ENCODE results near the gene TXNDC2.

The TXNDC2 gene

DNA sequence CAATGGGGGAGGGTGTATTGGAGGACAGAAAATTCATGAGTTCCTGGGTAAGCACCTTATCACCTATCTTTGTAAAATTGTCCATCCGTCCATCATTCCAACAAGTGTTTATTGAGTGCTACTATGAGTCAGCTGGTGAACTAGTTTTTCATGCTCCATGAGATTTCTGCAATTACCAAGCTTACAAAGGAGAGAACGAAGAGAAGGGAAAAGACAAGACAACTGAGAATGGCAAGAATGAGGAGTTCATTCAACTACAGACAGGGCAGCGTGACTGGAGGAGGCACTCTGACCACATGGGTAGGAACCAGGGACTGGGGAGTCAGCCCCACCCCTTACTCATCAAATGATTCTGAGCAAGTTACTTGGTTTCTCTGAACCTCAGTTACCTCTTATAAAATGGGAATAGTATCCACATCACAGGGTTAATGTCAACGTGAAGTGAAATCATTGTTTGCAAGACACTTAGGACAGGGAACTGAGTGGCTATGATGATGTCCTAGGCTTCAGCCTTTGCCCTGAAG, 18.6 kb upstream of the TXNDC2 start:
- FAIRE-seq: no peak

DNA sequence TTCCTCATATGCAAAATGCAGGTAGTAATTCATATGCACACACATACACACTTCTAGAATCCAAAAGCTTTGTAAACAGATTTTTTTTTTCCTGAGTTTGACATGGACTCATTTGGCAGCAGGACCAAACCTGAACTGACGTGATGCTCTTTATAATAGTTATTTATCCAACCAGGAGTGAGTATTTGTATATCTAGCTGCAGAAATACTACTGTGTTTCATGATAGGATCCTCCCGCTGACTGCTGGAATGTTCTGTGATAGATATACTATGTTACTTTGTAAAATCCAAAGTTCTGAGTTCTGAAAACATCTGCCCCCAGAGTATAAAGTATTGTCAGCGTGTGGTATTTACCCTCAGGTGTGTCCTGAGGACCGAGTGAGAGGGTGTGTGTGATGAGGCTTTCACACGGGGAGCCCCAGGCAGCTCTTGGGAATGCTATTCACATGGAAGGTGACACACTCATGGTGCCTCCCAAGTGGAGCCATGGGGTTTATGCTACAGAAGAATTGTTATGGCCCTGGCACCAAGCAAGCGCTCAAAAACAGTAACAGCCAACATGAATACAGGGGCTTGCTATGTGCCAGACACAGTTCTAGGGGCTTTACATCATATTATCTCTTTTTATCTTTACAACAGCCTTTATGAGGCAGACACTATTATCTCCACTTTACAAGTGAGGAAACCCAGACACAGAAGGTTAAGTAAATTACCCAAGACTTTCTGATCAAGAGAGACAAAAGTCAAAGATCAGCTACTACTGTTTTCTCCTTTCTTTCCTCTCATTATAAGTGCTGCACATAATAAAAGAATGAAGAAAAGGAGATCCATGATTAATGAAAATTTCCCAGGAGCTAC, 16.7 kb upstream of the TXNDC2 start:
- no peak for FAIRE-seq
- TF ChIP-seq POLR2A (IDR thresholded peaks at IDR 0.05; ENCODE audit: low read depth, low read length): no peak
- DNase-seq (ENCODE audit: insufficient read length, low spot score): no peak

More for the DNA sequence above, 18.6 kb upstream of the TXNDC2 start:
- DNase-seq (ENCODE audit: insufficient read length, low spot score): no peak
- no peak for TF ChIP-seq POLR2A (IDR thresholded peaks at IDR 0.05; ENCODE audit: low read depth, low read length)

DNA sequence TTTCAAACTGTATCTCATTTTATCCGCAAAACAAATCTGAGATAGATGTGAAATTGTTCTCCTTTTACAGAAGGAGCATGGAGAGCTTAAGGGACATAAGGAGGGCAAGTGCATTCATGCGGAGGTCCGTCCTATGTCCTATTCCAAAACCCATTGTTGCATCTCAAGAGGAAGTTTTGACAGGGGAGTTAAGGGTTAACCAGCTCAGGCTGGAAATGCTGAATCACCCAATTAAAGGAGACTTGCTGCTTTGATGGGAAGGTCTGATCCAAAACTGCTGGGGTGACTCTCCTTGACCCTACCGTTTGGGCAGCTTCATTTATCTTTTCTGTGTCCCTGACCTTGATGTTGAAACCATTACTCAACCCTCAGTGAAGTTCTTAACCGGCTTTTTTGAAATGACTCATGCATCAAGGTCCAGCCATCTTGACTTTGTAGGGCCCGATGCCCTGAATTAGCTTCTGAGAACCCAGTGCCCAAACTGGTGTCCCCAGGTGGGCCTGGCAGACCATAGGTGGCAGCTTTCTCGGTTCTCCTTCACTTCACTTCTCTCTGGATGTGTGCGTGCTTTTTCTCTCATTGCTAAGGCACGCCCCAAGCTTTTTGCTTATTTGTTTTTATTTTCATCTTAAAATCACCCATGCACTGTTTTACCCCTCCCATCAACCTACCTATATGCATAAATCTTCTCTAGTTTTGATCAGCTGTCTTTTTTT, 15.9 kb upstream of the TXNDC2 start:
- no peak for TF ChIP-seq POLR2A (IDR thresholded peaks at IDR 0.05; ENCODE audit: low read depth, low read length)
- DNase-seq (ENCODE audit: insufficient read length, low spot score) (peak; percentile 43), FAIRE-seq (peak; percentile 80)

GRCh38 chr18:9870431-9871008, 15.3 kb upstream of the TXNDC2 start:
- FAIRE-seq: no peak
- no peak for DNase-seq (ENCODE audit: insufficient read length, low spot score)
- TF ChIP-seq POLR2A (IDR thresholded peaks at IDR 0.05; ENCODE audit: low read depth, low read length): no peak

DNA sequence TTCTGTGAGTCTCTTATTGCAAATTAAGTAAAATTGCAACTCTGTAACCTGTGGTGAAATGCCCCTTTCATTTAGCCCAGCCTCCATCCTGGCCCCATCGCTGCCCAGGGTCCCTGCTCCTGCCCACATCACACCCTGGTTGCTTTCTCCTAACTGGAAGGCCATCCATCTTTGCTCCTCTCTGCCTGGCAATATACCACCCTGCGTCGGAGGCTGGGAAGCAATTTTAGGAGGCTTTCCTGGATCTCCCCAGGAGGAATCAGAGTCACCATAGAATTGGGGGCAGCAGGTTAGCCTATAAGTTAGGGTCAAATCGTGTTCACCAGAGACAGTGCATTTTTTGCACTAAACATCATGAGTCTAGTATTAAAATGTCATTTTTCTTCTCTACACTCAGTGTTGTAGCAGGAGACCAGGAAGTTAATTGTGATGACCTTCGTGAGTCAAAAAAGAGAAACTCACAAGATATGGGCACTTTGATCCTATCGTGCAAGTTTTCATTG, 14.5 kb upstream of the TXNDC2 start:
- DNase-seq (ENCODE audit: insufficient read length, low spot score) (no peak), FAIRE-seq (no peak)
- TF ChIP-seq POLR2A (IDR thresholded peaks at IDR 0.05; ENCODE audit: low read depth, low read length): no peak

GRCh38 chr18:9872823-9873222, 12.9 kb upstream of the TXNDC2 start:
- TF ChIP-seq POLR2A (IDR thresholded peaks at IDR 0.05; ENCODE audit: low read depth, low read length): no peak
- FAIRE-seq (no peak), DNase-seq (ENCODE audit: insufficient read length, low spot score) (no peak)

- TF ChIP-seq POLR2A (IDR thresholded peaks at IDR 0.05; ENCODE audit: low read depth, low read length): no peak
- DNase-seq (ENCODE audit: insufficient read length, low spot score) (no peak), FAIRE-seq (no peak)
Measured at GRCh38 chr18:9874728-9875127, 11.0 kb upstream of the TXNDC2 start.

GRCh38 chr18:9876212-9876866, 9.4 kb upstream of the TXNDC2 start:
- DNase-seq (ENCODE audit: insufficient read length, low spot score) (no peak), FAIRE-seq (peak; percentile 85)
- TF ChIP-seq POLR2A (IDR thresholded peaks at IDR 0.05; ENCODE audit: low read depth, low read length): no peak

DNA sequence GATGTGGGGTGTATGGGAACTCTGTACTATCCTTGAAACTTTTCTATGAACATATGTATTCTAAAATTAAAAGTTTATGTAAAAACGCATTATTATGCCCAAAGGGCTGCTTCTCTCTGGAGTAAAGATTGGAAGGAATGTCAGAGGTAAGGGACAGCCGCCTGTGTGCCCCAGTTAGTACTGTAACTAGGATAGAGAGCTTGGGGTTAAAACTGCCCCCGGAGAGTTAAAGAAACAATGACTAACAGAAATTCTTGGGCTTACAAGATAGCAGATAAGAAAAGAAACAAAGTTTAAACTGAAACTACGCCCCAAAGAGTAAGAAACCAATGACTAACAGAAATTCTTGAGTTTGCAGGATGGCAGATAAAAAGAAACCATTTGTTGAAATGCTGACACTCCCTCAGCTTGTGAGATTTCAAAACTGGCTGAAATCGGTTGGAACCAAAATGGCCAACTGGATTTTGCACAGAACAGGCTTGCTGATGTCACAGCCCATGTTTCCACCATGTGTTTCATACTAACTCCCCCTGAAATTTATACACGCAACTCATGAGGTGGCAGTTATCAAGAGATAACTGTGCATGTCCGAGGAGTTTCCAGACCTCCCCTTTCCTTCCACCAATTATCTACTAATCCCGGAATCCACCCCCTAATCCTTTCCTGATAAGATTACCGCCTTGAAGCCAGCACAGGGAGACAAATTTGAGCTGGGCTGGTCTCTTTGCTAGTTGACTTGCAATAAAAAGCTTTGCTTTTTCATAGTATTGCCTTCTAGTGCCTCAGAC, 8.7 kb upstream of the TXNDC2 start:
- DNase-seq (ENCODE audit: insufficient read length, low spot score): peak; percentile 29
- no peak for TF ChIP-seq POLR2A (IDR thresholded peaks at IDR 0.05; ENCODE audit: low read depth, low read length)
- peak; percentile 98 for FAIRE-seq

DNA sequence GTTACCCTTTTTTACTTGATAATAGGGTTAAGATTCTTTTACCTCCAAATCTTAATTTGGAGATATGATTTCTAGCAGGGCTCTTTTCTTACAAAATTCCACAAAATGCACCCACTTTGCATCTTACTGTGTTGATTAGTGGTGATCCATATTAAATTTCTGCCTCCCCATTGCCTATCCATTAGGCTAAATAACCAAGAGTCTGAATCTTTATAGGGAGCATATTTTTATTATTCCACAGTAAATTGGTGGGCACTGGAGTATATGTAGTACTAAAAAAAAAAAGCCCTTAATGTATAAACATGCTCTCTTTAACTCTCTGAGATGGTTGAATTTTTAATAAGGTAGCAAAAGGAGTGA, 8.1 kb upstream of the TXNDC2 start:
- no peak for TF ChIP-seq POLR2A (IDR thresholded peaks at IDR 0.05; ENCODE audit: low read depth, low read length)
- DNase-seq (ENCODE audit: insufficient read length, low spot score) (no peak), FAIRE-seq (no peak)

DNA sequence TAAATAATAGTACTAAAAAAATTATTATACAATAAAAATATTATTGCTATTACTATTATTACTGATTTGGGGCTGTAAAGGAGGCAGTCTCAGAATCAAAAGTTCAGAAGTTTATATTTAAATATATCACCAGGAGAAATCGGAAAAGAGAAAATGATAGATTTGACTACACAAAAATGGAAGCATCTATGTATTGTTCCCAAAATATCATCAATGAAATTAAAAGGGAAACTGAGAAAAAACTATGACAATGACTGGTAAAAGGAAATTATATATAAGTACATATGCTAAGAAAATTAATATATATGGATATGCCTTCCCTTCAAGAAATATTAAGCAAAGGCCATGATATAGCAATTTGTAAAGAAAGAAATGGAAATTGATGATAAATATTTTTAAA, 7.7 kb upstream of the TXNDC2 start:
- no peak for DNase-seq (ENCODE audit: insufficient read length, low spot score)
- FAIRE-seq: no peak
- TF ChIP-seq POLR2A (IDR thresholded peaks at IDR 0.05; ENCODE audit: low read depth, low read length): no peak

DNA sequence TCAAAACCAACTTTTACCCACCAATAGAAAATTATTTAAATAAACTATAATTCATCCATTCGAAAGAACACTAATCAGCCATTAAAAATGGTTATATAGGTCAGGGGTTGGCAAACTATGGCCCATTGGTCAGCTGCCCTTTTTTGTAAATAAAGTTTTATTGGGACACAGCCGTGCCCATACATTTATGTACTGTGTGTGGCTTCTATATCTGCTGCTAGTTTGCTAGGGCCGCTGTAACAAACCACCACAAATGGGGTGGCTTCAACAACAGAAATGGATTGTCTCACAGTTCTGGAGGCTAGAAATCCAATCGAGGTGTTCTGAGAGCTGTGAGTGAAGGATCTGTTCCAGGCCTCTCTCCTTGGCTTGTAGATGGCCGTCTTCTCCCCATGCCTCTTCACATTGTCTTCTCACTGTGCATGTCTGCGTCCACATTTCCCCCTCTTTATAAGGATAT, 7.0 kb upstream of the TXNDC2 start:
- DNase-seq (ENCODE audit: insufficient read length, low spot score) (no peak), FAIRE-seq (no peak)
- TF ChIP-seq POLR2A (IDR thresholded peaks at IDR 0.05; ENCODE audit: low read depth, low read length): no peak

DNA sequence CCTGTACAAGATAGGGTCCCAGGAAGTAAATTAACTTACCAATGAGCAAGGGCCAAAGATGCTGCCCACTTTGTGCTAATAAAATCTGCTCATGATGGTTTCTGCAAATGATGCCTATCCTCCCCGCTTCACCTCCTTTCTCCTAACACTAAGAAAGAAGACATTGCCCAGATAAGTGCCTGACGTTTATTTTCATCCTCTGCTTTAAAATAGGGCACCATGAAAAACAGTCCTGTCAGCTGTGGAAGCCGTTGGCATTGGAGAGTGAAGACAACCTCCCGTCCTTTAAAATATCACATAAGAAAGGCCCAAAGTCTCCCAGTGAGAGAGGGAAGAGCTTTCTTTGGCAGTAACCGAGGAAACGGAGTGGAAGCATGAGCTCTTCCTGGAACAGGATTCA, 1.7 kb upstream of the TXNDC2 start:
- FAIRE-seq: no peak
- no peak for DNase-seq (ENCODE audit: insufficient read length, low spot score)
- TF ChIP-seq POLR2A (IDR thresholded peaks at IDR 0.05; ENCODE audit: low read depth, low read length): no peak

All from H54 (cell line).